Large intestine (tissue), 3 donors: Measurements from ENCODE around the gene PPP2R2C. TPM values are rescaled to one million over a fixed set of nuclear protein-coding genes. Genes with fewer than 3 reads are reported as not detected.

Experiments
- DNase-seq, 2 donors: peaks; one replicate each; pipeline versions ENCODE4 v3.0.0 to v3.0.0-alpha.2; 2013
- H3K27ac ChIP-seq: one replicate; pipeline ENCODE4 v1.5.1; 2013; ENCODE audit warnings: low read length
- H3K27me3 ChIP-seq: 2 replicates; pipeline ENCODE4 v1.6.1; 2013; ENCODE audit warnings: low read length; ENCODE audit not compliant: control insufficient read depth, insufficient read depth
- H3K36me3 ChIP-seq: 2 replicates; pipeline ENCODE4 v1.6.1; 2013; ENCODE audit warnings: low read length; ENCODE audit not compliant: control insufficient read depth, insufficient read depth
- H3K4me1 ChIP-seq: one replicate; pipeline ENCODE4 v1.6.1; 2013; ENCODE audit warnings: low read length; ENCODE audit not compliant: control insufficient read depth, insufficient read depth
- H3K4me3 ChIP-seq: one replicate; pipeline ENCODE4 v1.5.1; 2013; ENCODE audit warnings: low read length
- H3K9me3 ChIP-seq: one replicate; pipeline ENCODE4 v1.6.1; 2013; ENCODE audit warnings: mild to moderate bottlenecking, low read depth, low read length, moderate library complexity; ENCODE audit not compliant: control insufficient read depth
- WGBS: methylation state at CpG from one replicate; pipeline ENCODE4 v1.1.5; 2013; ENCODE audit warnings: low lambda C conversion rate; ENCODE audit not compliant: insufficient coverage; 5-methylcytosine and 5-hydroxymethylcytosine counted together
- polyA plus RNA-seq: library from polyadenylated mRNA; unstranded; fragments of 120-200 nt; gene quantifications from one replicate; pipeline ENCODE4 v1.2.1, GENCODE V29; 2013

PPP2R2C gene
- polyA plus RNA-seq, 1 donor, result 3.9 TPM

DNA sequence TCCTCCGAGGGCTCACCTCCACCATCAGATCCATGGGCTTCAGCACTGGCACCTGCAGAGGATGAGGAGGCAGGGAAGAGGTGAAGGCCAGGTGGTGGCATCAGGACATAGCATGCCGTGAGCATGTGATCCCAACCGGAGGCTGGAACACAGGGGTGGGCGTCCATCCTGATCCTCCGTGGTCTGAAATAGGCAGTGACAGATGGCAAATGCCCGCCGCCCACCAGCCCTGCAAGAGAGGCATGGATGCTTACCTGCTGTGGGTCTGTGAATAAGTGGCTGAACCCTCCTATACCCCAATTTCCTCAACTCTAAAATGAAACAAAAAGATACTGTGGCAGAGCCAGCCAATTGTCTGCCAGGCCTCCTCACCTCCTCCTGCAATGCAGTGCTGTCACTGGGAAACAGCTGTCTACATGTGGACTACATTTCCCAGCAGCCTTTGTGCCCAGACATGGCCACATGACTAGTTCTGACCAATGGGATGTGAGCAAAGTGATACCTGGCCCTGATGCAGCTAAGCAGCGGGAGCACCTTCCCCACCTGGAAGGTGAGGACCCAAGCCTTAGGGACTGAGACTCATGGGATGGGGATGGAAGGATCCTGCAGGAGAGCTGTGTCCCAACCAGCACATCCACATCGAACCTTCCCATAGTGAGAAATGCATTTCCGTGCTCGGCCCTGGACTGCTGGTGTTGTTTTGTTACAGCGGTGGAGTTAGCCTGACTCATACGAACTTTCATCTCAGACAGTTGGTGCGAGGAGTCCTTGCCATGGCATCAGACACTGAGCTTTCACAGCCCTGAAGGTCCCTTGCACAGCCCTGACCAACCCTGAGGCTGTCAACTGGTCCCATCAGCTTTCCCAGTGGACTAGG is 99.5 kb downstream of the PPP2R2C start:
- Histone ChIP-seq H3K27ac (no peak overlapping the region), H3K4me3 (no peak overlapping the region), H3K9me3 (no peaks in the 10 kb centered on the region), H3K36me3 (no peaks in the 10 kb centered on the region), H3K4me1 (no peaks in the 10 kb centered on the region), H3K27me3 (peaks cover 18% of the 10 kb centered on the region)
- DNase-seq, result peak in 1 of 2 donors; percentile 13
- no CpG with 5 or more reads among the region's 14 CpGs for WGBS

DNA sequence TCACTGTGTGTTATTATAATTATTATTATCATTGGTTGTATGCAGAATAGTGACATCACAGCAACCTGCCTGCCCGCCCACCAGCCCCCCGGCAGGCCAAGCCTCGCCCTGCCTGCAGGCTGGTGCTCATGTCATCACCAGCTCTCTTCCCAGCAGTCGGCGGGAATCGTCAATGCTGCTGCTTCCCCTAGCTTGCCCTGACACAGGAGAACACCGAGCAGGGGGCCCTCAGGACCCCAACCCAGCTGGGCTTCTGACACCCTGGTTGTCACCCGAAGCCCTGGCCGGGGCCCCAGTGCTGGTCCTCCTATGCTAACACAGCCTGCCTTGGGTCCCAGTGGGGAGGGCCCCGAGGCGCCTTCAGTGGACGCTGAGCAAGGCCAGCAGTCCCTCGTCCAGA is 100.6 kb downstream of the PPP2R2C start:
- no peak for DNase-seq
- Histone ChIP-seq H3K27me3 (peaks cover 10% of the 10 kb centered on the region), H3K4me3 (no peak overlapping the region), H3K4me1 (no peaks in the 10 kb centered on the region), H3K27ac (no peak overlapping the region), H3K36me3 (no peaks in the 10 kb centered on the region), H3K9me3 (no peaks in the 10 kb centered on the region)
- no CpG with 5 or more reads among the region's 13 CpGs for WGBS

DNA sequence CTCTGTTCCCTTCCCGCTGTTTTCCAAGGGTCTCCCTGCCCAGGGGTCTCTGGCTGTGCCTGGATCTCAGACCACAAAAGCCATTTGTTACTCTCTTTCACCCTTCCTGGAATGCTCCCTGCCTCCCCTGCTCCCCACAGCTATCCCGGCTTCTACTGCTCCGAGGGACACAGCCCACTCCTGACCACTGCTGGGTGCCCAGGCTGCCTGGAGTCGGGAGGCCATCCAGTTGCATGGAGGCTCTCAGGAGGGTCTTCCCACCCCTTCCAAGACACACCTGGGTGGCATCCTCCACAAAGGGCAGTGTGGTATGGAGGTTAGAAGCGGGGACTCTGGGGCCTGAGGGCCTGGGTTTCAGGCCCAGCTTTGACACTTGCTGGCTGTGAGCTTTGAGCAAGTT is 101.1 kb downstream of the PPP2R2C start:
- Histone ChIP-seq H3K36me3 (no peaks in the 10 kb centered on the region), H3K4me1 (no peaks in the 10 kb centered on the region), H3K4me3 (no peak overlapping the region), H3K27ac (no peak overlapping the region), H3K9me3 (no peaks in the 10 kb centered on the region), H3K27me3 (peaks cover 13% of the 10 kb centered on the region)
- DNase-seq, result no peak
- WGBS, result no CpG with 5 or more reads among the region's 5 CpGs

DNA sequence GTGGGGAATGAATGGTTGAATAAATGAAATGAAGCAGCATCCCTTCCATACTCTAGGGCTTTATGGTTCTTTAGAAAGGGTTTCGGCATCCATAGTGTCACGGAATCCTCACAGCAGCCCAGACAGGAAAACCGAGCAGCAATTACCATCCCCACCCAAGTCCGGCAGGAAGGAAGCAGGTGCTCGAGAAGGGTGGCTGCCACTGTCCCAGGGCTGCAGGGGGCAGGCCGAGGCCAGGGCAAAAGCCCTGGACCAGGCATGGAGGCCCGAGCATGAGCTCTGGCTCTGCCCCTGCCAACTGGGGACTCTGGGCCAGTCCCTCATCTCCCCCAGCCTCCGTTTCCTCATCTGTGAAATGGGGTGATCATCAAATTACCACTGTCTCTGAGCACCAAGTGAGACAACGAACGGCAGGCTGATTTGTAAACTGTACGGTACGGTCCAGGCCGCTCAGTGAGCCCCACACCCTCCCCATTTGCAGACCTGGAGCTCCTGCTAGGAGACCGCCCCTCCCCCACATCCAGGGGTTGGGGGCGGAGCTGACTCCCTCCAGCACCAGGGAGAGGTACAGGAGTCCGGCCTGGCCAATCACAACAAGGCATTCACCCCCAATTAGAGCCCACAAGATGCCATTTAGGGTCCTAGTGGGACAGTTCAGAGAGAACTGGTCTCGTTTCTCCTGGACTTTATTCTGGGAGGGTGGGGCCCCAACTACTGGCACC is 102.3 kb downstream of the PPP2R2C start:
- H3K27me3 ChIP-seq, result peaks cover 13% of the 10 kb centered on the region
- no peaks in the 10 kb centered on the region for H3K4me1 ChIP-seq
- no peaks in the 10 kb centered on the region for H3K9me3 ChIP-seq
- no peaks in the 10 kb centered on the region for H3K36me3 ChIP-seq
- no peak for DNase-seq
- no peak overlapping the region for H3K27ac ChIP-seq
- no peak overlapping the region for H3K4me3 ChIP-seq
- no CpG with 5 or more reads among the region's 17 CpGs for WGBS

DNA sequence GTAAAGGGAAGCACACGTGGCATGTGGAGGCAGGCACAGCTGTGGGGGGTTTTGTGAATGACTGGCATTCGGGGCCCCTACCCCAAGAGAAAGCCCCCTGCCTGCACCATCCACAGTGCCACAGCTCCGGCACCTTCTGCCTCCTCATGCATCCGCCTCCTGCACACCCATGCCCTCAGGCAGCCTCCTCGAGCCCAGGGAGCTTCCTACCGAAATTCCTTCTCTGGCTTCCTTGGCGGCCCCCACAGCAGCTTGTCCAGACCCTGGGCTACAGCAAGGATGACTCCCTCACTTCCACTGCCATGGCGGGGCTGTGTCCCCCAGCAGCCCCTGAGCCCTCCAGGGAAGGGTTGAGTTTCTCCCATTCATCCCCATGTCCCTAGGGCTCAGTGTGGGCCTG is 102.9 kb downstream of the PPP2R2C start:
- no peak for DNase-seq
- Histone ChIP-seq H3K9me3 (no peaks in the 10 kb centered on the region), H3K36me3 (no peaks in the 10 kb centered on the region), H3K4me3 (no peak overlapping the region), H3K27me3 (peaks cover 13% of the 10 kb centered on the region), H3K4me1 (no peaks in the 10 kb centered on the region), H3K27ac (no peak overlapping the region)
- WGBS, result no CpG with 5 or more reads among the region's 8 CpGs

DNA sequence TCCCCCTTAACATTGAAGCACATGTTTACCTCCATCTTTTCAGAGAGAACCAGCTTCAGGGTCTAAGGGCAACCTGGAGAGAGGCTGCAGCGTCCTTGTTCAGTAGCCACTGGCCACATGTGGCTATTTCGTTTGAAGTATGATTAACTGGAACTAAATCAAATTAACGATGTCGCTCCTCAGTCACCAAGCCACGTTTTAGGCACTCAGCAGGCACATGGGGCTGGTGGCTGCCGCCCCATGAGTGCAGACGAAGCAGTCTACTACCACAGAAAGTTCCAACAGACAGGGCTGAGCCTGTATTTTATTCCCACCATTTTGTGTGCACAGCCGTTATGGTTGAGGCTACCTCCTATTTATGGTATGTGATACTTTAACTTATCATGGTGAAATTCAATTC is 103.4 kb downstream of the PPP2R2C start:
- H3K36me3 ChIP-seq, result no peaks in the 10 kb centered on the region
- DNase-seq, result no peak
- H3K9me3 ChIP-seq, result no peaks in the 10 kb centered on the region
- H3K27me3 ChIP-seq, result peaks cover 13% of the 10 kb centered on the region
- H3K4me3 ChIP-seq, result no peak overlapping the region
- no peaks in the 10 kb centered on the region for H3K4me1 ChIP-seq
- no peak overlapping the region for H3K27ac ChIP-seq
- WGBS, result 40% methylated on average over 1 of the region's 8 CpGs

DNA sequence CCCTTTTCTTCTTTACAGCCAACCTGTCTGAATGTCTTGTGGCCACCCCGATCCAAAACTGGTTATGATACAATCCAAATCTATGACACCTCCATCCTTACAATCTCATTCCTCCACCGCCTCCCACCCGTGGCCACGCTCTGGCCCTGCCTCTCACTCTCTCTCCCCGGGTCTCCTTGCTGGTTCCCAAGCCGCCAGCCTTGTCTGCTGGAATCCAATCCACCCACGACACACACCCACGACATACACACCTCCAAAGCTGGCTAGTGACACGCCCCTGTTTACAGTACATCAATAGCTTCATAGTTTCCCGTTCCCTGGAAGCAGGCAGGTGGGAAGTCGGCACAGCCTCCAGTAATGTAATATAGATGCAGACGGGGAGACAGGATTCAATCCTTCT is 103.8 kb downstream of the PPP2R2C start:
- H3K4me1 ChIP-seq, result no peaks in the 10 kb centered on the region
- H3K4me3 ChIP-seq, result no peak overlapping the region
- H3K9me3 ChIP-seq, result no peaks in the 10 kb centered on the region
- peaks cover 13% of the 10 kb centered on the region for H3K27me3 ChIP-seq
- DNase-seq, result no peak
- H3K36me3 ChIP-seq, result no peaks in the 10 kb centered on the region
- no CpG with 5 or more reads among the region's 12 CpGs for WGBS
- H3K27ac ChIP-seq, result no peak overlapping the region

DNA sequence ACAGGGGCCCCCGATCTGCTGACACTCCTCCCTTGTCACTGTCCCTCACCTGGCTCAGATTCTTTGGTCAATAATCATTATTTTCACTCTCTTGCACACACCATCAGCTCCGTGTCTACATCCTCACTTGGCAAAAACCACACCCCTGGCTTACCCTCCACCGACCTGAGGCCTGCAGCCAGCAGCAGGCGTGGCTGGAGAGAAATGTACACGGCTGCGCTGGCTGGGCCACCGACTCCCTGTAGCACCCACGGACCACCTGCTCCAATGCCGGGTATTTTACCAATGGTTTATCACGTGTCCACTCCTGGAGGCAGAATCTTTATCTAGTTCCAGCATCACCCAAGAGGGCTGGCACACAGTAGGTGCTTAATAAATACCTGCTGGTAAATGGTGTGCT is 104.3 kb downstream of the PPP2R2C start:
- Histone ChIP-seq H3K4me1 (no peaks in the 10 kb centered on the region), H3K27ac (no peak overlapping the region), H3K36me3 (no peaks in the 10 kb centered on the region), H3K9me3 (no peaks in the 10 kb centered on the region), H3K27me3 (peaks cover 13% of the 10 kb centered on the region), H3K4me3 (no peak overlapping the region)
- no CpG with 5 or more reads among the region's 10 CpGs for WGBS
- DNase-seq, result no peak

DNA sequence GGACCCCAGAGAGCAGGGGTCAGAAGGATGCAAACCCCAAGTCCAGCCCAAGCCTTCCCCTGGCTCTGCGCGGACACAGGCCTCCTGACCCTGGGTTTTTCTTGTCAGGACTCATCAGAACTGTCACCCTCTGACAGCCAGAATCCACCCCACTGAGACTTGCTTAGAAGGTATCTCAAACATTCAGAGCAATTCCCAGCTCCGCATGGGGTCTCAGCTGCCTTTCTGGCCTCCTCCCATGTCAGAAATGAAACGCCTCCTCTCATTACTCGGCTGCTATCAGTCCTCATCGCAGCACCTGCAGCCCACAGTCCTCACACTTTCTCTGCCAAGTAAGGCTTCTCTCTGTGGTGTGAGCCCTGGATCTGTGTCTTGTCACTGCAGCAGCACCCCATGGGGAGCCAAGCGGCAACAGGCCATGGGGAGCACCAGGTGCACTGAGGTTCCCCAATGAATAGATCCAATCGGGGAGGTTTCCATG is 105.0 kb downstream of the PPP2R2C start:
- H3K36me3 ChIP-seq, result no peaks in the 10 kb centered on the region
- WGBS, result no CpG with 5 or more reads among the region's 8 CpGs
- no peak overlapping the region for H3K27ac ChIP-seq

DNA sequence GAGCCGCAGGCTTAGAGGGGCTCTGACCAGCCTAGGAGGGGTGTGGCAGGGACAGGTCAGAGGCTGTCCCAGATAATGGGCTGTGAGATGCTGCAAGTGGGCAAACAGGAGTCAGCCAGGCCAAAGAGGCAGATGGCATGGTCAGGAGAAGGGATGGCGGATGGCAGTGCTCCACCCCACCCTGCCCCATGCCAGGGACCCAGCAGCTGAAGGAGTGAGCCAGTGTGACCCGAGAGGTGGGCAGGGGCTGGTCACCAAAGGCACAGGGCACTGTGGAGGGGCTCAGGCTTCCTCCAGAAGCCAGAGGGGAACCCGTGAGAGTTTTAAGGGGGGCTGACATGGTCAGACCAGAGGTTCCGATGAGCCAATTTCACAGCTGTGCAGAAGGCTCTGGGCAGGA is 105.8 kb downstream of the PPP2R2C start:
- no CpG with 5 or more reads among the region's 5 CpGs for WGBS
- Histone ChIP-seq H3K27ac (no peak overlapping the region), H3K27me3 (peaks cover 13% of the 10 kb centered on the region), H3K4me3 (no peak overlapping the region), H3K9me3 (no peaks in the 10 kb centered on the region), H3K36me3 (no peaks in the 10 kb centered on the region), H3K4me1 (no peaks in the 10 kb centered on the region)
- DNase-seq, result no peak

More for the DNA sequence above, 105.0 kb downstream of the PPP2R2C start:
- H3K9me3 ChIP-seq, result no peaks in the 10 kb centered on the region
- no peak overlapping the region for H3K4me3 ChIP-seq
- no peaks in the 10 kb centered on the region for H3K4me1 ChIP-seq
- peaks cover 13% of the 10 kb centered on the region for H3K27me3 ChIP-seq
- no peak for DNase-seq
